ENCODE measurements around the gene ERI3. TPM values are rescaled to one million over a fixed set of nuclear protein-coding genes. Genes with fewer than 3 reads are reported as not detected.

The ERI3 gene
- total RNA-seq, 1 donor from 2014 or later = 83.3 TPM

- Mint-ChIP-seq H3K36me3 (ENCODE audit: low read depth) (no peaks in the 10 kb centered on the region), H3K27ac (ENCODE audit: unreplicated experiment) (no peak overlapping the region), H3K27me3 (ENCODE audit: low read depth) (no peaks in the 10 kb centered on the region), H3K4me1 (peaks cover 34% of the 10 kb centered on the region), H3K4me3 (no peak overlapping the region), H3K9me3 (no peaks in the 10 kb centered on the region)
- DNase-seq (ENCODE audit: low read depth, low spot score) = no peak
- no peak for TF ChIP-seq CTCF (conservative IDR thresholded peaks at IDR 0.05)
Observed at GRCh38 chr1:44259090-44259489, 96.0 kb downstream of the ERI3 start.

GRCh38 chr1:44256762-44257554 is 98.1 kb downstream of the ERI3 start:
- Mint-ChIP-seq H3K27me3 (ENCODE audit: low read depth) (no peaks in the 10 kb centered on the region), H3K36me3 (ENCODE audit: low read depth) (no peaks in the 10 kb centered on the region), H3K27ac (ENCODE audit: unreplicated experiment) (no peak overlapping the region), H3K4me1 (peaks cover 24% of the 10 kb centered on the region), H3K4me3 (no peak overlapping the region), H3K9me3 (no peaks in the 10 kb centered on the region)
- no peak for TF ChIP-seq CTCF (conservative IDR thresholded peaks at IDR 0.05)
- DNase-seq (ENCODE audit: low read depth, low spot score) = no peak

GRCh38 chr1:44254392-44254910 is 100.6 kb downstream of the ERI3 start:
- DNase-seq (ENCODE audit: low read depth, low spot score) = no peak
- H3K36me3 Mint-ChIP-seq (ENCODE audit: low read depth) = no peaks in the 10 kb centered on the region
- TF ChIP-seq CTCF (conservative IDR thresholded peaks at IDR 0.05) = no peak
- H3K27ac Mint-ChIP-seq (ENCODE audit: unreplicated experiment) = no peak overlapping the region
- no peaks in the 10 kb centered on the region for H3K27me3 Mint-ChIP-seq (ENCODE audit: low read depth)
- H3K4me3 Mint-ChIP-seq = no peak overlapping the region
- peaks cover 10% of the 10 kb centered on the region for H3K4me1 Mint-ChIP-seq
- H3K9me3 Mint-ChIP-seq = no peaks in the 10 kb centered on the region

GRCh38 chr1:44251989-44252671 is 102.9 kb downstream of the ERI3 start:
- DNase-seq (ENCODE audit: low read depth, low spot score) = no peak
- no peak for TF ChIP-seq CTCF (conservative IDR thresholded peaks at IDR 0.05)
- Mint-ChIP-seq H3K9me3 (no peaks in the 10 kb centered on the region), H3K4me3 (no peak overlapping the region), H3K27ac (ENCODE audit: unreplicated experiment) (no peak overlapping the region), H3K4me1 (peaks cover 10% of the 10 kb centered on the region), H3K36me3 (ENCODE audit: low read depth) (no peaks in the 10 kb centered on the region), H3K27me3 (ENCODE audit: low read depth) (no peaks in the 10 kb centered on the region)

- no peaks in the 10 kb centered on the region for H3K36me3 Mint-ChIP-seq (ENCODE audit: low read depth)
- no peak for TF ChIP-seq CTCF (conservative IDR thresholded peaks at IDR 0.05)
- H3K4me1 Mint-ChIP-seq = peaks cover 10% of the 10 kb centered on the region
- no peak for DNase-seq (ENCODE audit: low read depth, low spot score)
- H3K27me3 Mint-ChIP-seq (ENCODE audit: low read depth) = no peaks in the 10 kb centered on the region
- no peak overlapping the region for H3K27ac Mint-ChIP-seq (ENCODE audit: unreplicated experiment)
- no peak overlapping the region for H3K4me3 Mint-ChIP-seq
- H3K9me3 Mint-ChIP-seq = no peaks in the 10 kb centered on the region
Observed at GRCh38 chr1:44251486-44251885, 103.6 kb downstream of the ERI3 start.
